ENCODE data around the gene ADAM22. TPM values are rescaled to one million over a fixed set of nuclear protein-coding genes. Genes with fewer than 3 reads are reported as not detected.

The ADAM22 gene
- total RNA-seq, 1 donor from 2014 or later, result 1.9 TPM

- no peaks in the 10 kb centered on the region for H3K4me1 ChIP-seq
- H3K36me3 ChIP-seq, result peaks cover 80% of the 10 kb centered on the region
- H3K4me3 ChIP-seq, result no peak overlapping the region
- no peak overlapping the region for H3K27ac ChIP-seq (replicated peaks)
- intact Hi-C loops (cut with micrococcal nuclease), result no loop called here
- no peak for DNase-seq
- H3K9me3 ChIP-seq (replicated peaks), result no peaks in the 10 kb centered on the region
- TF ChIP-seq CTCF (IDR thresholded peaks at IDR 0.05; ENCODE audit: borderline replicate concordance), result no peak
- H3K27me3 ChIP-seq (ENCODE audit: low read depth), result no peaks in the 10 kb centered on the region
Observed at GRCh38 chr7:88204525-88205110, 270.6 kb downstream of the ADAM22 start.

- Histone ChIP-seq H3K9me3 (replicated peaks) (no peaks in the 10 kb centered on the region), H3K36me3 (peaks cover 86% of the 10 kb centered on the region), H3K4me1 (no peaks in the 10 kb centered on the region), H3K27ac (replicated peaks) (no peak overlapping the region), H3K27me3 (ENCODE audit: low read depth) (no peaks in the 10 kb centered on the region), H3K4me3 (no peak overlapping the region)
- DNase-seq, result no peak
- no peak for TF ChIP-seq CTCF (IDR thresholded peaks at IDR 0.05; ENCODE audit: borderline replicate concordance)
- intact Hi-C loops (cut with micrococcal nuclease), result no loop called here
Observed at GRCh38 chr7:88205179-88205578, 271.1 kb downstream of the ADAM22 start.

GRCh38 chr7:88206254-88206653 lies 272.2 kb downstream of the ADAM22 start:
- H3K36me3 ChIP-seq, result peaks cover 91% of the 10 kb centered on the region
- no peaks in the 10 kb centered on the region for H3K27me3 ChIP-seq (ENCODE audit: low read depth)
- DNase-seq, result no peak
- intact Hi-C loops (cut with micrococcal nuclease), result no loop called here
- H3K9me3 ChIP-seq (replicated peaks), result no peaks in the 10 kb centered on the region
- TF ChIP-seq CTCF (IDR thresholded peaks at IDR 0.05; ENCODE audit: borderline replicate concordance), result no peak
- no peaks in the 10 kb centered on the region for H3K4me1 ChIP-seq
- H3K27ac ChIP-seq (replicated peaks), result no peak overlapping the region
- no peak overlapping the region for H3K4me3 ChIP-seq

GRCh38 chr7:88208521-88208920 lies 274.5 kb downstream of the ADAM22 start:
- peaks cover 97% of the 10 kb centered on the region for H3K36me3 ChIP-seq
- intact Hi-C loops (cut with micrococcal nuclease), result no loop called here

GRCh38 chr7:88212918-88213317 lies 278.9 kb downstream of the ADAM22 start:
- TF ChIP-seq CTCF (IDR thresholded peaks at IDR 0.05; ENCODE audit: borderline replicate concordance), result no peak
- Histone ChIP-seq H3K4me3 (no peak overlapping the region), H3K9me3 (replicated peaks) (no peaks in the 10 kb centered on the region), H3K36me3 (peaks cover 89% of the 10 kb centered on the region), H3K27ac (replicated peaks) (no peak overlapping the region), H3K27me3 (ENCODE audit: low read depth) (no peaks in the 10 kb centered on the region), H3K4me1 (peaks cover 19% of the 10 kb centered on the region)
- no peak for DNase-seq
- intact Hi-C loops (cut with micrococcal nuclease), result no loop called here

More at GRCh38 chr7:88208521-88208920, 274.5 kb downstream of the ADAM22 start:
- H3K27me3 ChIP-seq (ENCODE audit: low read depth), result no peaks in the 10 kb centered on the region
- no peak overlapping the region for H3K4me3 ChIP-seq
- H3K9me3 ChIP-seq (replicated peaks), result no peaks in the 10 kb centered on the region
- DNase-seq, result no peak
- no peaks in the 10 kb centered on the region for H3K4me1 ChIP-seq
- H3K27ac ChIP-seq (replicated peaks), result no peak overlapping the region
- no peak for TF ChIP-seq CTCF (IDR thresholded peaks at IDR 0.05; ENCODE audit: borderline replicate concordance)

All from left ventricle myocardium inferior (tissue), 1 donor.